Neural crest cell (in vitro differentiated cells): ENCODE measurements around the gene FRMD4A. TPM values are rescaled to one million over a fixed set of nuclear protein-coding genes. Genes with fewer than 3 reads are reported as not detected.
A peak's percentile ranks its signal among the peaks of the same experiment; 100 is the strongest.

ENCODE experiments used
- DNase-seq: peaks from one replicate; pipeline ENCODE4 v3.0.0; 2021; ENCODE audit warnings: low read depth, mixed read lengths, low spot score
- H3K27ac Mint-ChIP-seq: one replicate; pipeline ENCODE4 v1.8.0; 2021; ENCODE audit warnings: mild to moderate bottlenecking, mixed read lengths; ENCODE audit not compliant: unreplicated experiment
- H3K27me3 Mint-ChIP-seq: 2 replicates; pipeline ENCODE4 v1.8.0; 2021; ENCODE audit warnings: low read depth, mild to moderate bottlenecking, mixed read lengths
- H3K36me3 Mint-ChIP-seq: 2 replicates; pipeline ENCODE4 v1.8.0; 2021; ENCODE audit warnings: low read depth, mild to moderate bottlenecking, mixed read lengths
- H3K4me1 Mint-ChIP-seq: 2 replicates; pipeline ENCODE4 v1.8.0; 2021; ENCODE audit warnings: mixed read lengths
- H3K4me3 Mint-ChIP-seq: one replicate; pipeline ENCODE4 v1.8.0; 2021; ENCODE audit warnings: mild to moderate bottlenecking, mixed read lengths
- H3K9me3 Mint-ChIP-seq: 2 replicates; pipeline ENCODE4 v1.8.0; 2021; ENCODE audit warnings: mixed read lengths
- CTCF ChIP-seq: fragments of 200-600 bp; sonication (generic); conservative IDR thresholded peaks from 2 replicates; pipeline ENCODE4 v1.5.0; 2021; ENCODE audit warnings: antibody characterized with exemption, mild to moderate bottlenecking
- total RNA-seq: library from RNA; stranded (reverse); gene quantifications from 2 replicates; pipeline ENCODE4 v1.2.1, GENCODE V29; 2021

The FRMD4A gene
- total RNA-seq, 1 donor from 2014 or later = 65.3 TPM

DNA sequence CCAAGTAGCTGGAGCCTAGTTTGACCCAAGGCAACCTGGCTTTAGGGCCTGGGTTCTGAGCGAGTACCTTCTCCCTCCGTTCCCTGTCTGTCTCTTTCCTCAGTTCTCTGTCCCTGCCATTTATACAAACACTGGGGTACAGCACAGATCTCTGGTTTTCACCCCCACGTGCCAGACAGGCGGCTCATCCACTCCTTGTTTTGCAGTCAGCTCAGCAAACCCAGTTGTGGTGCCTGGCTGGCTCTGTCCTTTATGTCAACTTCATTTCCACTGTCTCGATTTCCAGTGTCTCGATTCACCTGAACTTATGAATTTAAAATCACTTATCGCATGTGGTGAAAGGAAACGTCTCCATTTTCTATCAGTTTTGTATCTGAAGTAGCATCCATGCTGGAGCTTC is 230.8 kb downstream of the FRMD4A start:
- peaks cover 4% of the 10 kb centered on the region for H3K9me3 Mint-ChIP-seq
- TF ChIP-seq CTCF = no peak
- H3K36me3 Mint-ChIP-seq = no peaks in the 10 kb centered on the region
- H3K27me3 Mint-ChIP-seq = no peaks in the 10 kb centered on the region
- no peaks in the 10 kb centered on the region for H3K4me1 Mint-ChIP-seq
- no peak overlapping the region for H3K27ac Mint-ChIP-seq
- no peak overlapping the region for H3K4me3 Mint-ChIP-seq
- no peak for DNase-seq

DNA sequence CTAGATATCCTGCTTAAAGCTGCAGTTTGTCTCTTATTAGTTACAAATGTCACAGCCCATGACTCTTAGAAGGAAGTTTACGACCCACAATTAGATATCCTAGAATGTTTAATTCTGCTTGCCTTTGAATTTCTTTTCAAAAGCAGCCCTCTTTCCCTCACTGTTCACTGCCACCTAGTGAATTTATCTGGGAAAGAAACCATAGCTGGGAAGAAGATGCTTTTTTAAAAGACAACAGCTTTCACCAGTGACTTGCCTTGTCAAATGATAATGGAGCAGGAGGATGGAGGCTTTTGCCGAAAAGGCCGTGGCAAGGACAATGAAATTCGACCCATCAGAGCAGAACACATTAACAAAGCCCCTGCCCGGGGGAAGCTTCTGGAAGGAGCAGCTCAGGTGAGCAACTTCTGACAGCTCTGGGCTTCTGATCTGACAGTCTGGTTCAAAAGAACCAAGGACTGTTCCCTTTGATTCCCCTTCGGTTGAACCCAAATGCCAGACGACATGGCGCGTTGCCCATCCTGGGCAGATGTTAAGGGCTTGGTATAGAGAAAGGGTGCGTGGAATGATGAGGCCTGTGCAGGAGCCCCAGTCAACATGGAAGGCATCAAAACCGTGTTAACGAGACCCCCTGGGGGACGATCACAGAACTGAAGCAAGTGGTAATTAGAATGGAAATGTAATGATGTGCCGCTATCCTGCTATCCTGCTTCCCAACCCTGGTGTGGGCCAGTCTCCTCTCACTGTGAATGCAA is 236.8 kb downstream of the FRMD4A start:
- Mint-ChIP-seq H3K27me3 (no peaks in the 10 kb centered on the region), H3K4me3 (no peak overlapping the region), H3K4me1 (peaks cover 22% of the 10 kb centered on the region), H3K36me3 (no peaks in the 10 kb centered on the region), H3K27ac (peak overlapping the region; percentile 2), H3K9me3 (no peaks in the 10 kb centered on the region)
- DNase-seq = peak; percentile 17
- peak; percentile 49 for TF ChIP-seq CTCF

GRCh38 chr10:14092799-14093198 is 237.9 kb downstream of the FRMD4A start:
- H3K4me3 Mint-ChIP-seq = no peak overlapping the region
- H3K27me3 Mint-ChIP-seq = no peaks in the 10 kb centered on the region
- H3K4me1 Mint-ChIP-seq = peaks cover 27% of the 10 kb centered on the region
- no peak for TF ChIP-seq CTCF
- no peaks in the 10 kb centered on the region for H3K9me3 Mint-ChIP-seq
- H3K36me3 Mint-ChIP-seq = no peaks in the 10 kb centered on the region
- H3K27ac Mint-ChIP-seq = peak overlapping the region; percentile 54
- DNase-seq = no peak

DNA sequence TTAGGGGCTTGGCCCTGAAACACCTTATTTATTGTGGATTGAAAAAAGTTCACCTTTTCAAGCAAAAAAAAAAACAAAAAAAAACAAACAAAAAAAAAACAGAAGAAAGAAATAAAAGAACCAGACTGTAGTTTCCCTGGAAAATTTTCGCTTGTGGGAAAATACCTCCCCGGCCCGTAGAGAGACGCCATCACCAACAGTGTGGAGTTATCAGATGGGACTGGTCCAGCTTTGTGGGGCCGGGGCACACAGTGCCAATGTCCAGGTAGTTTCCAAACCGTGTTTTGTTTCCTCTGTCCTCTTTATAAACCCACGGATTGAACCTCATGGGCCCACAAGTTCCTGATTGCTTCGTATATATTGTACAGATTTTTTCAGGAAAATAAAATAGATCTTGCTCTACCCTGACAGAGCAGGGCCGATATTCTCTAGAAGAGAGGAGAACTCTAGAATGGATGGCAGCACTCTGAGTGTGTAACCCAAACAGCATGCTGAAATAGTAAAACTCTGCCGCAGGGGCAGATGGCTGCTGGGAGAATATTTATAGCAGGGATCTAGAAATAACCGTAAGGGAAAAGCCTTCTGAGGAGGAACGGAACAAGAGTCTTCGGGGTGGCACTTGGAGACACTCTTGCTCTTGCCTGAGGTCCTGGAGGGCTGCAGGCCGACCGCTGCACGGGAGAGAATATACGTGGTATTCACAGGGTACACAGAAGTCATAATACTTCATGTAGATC is 241.0 kb downstream of the FRMD4A start:
- H3K27ac Mint-ChIP-seq = no peak overlapping the region
- no peak for TF ChIP-seq CTCF
- no peaks in the 10 kb centered on the region for H3K36me3 Mint-ChIP-seq
- H3K27me3 Mint-ChIP-seq = no peaks in the 10 kb centered on the region
- no peak overlapping the region for H3K4me3 Mint-ChIP-seq
- peaks cover 31% of the 10 kb centered on the region for H3K4me1 Mint-ChIP-seq
- H3K9me3 Mint-ChIP-seq = no peaks in the 10 kb centered on the region
- DNase-seq = no peak

GRCh38 chr10:14087566-14087965 is 243.2 kb downstream of the FRMD4A start:
- H3K4me1 Mint-ChIP-seq = peaks cover 13% of the 10 kb centered on the region
- DNase-seq = no peak
- no peak overlapping the region for H3K27ac Mint-ChIP-seq
- no peak overlapping the region for H3K4me3 Mint-ChIP-seq
- H3K9me3 Mint-ChIP-seq = no peaks in the 10 kb centered on the region
- no peaks in the 10 kb centered on the region for H3K27me3 Mint-ChIP-seq
- no peaks in the 10 kb centered on the region for H3K36me3 Mint-ChIP-seq
- TF ChIP-seq CTCF = no peak
